ENCODE measurements around the gene MGLL. TPM values are rescaled to one million over a fixed set of nuclear protein-coding genes. Genes with fewer than 3 reads are reported as not detected.

The MGLL gene
- total RNA-seq, 4 donors from 2014 or later = 12.6 to 44.8 (median 32.3) TPM

DNA sequence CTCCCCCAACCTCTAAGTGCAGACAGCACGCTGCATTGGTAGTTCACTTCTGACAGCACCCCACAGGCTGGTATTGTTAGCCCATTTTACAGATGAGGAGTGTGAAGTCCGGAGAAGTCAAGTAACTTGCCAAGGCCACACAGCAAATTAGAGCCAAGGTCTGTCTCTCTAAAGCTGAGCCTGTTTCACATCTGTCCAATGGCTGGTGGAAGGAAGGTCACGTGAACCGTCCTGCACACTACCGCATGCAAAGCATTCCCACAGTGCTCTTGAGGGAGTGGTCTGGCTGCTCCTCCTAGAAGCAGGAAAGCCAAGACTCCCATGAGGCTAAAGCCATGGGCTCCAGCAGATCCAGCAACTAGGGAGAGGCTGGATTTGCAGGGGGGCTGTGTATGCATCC lies 50.0 kb downstream of the MGLL start:
- Histone ChIP-seq H3K9me3 (peaks cover 0 to 13% of the 10 kb centered on the region in 2 donors), H3K27me3 (no peaks in the 10 kb centered on the region), H3K4me3 (no peak overlapping the region), H3K27ac (no peak overlapping the region), H3K4me1 (peaks cover 0 to 11% of the 10 kb centered on the region in 2 donors), H3K36me3 (no peaks in the 10 kb centered on the region)
- TF ChIP-seq, protein P1, sequence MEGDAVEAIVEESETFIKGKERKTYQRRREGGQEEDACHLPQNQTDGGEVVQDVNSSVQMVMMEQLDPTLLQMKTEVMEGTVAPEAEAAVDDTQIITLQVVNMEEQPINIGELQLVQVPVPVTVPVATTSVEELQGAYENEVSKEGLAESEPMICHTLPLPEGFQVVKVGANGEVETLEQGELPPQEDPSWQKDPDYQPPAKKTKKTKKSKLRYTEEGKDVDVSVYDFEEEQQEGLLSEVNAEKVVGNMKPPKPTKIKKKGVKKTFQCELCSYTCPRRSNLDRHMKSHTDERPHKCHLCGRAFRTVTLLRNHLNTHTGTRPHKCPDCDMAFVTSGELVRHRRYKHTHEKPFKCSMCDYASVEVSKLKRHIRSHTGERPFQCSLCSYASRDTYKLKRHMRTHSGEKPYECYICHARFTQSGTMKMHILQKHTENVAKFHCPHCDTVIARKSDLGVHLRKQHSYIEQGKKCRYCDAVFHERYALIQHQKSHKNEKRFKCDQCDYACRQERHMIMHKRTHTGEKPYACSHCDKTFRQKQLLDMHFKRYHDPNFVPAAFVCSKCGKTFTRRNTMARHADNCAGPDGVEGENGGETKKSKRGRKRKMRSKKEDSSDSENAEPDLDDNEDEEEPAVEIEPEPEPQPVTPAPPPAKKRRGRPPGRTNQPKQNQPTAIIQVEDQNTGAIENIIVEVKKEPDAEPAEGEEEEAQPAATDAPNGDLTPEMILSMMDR (IDR thresholded peaks at IDR 0.05) = no peak
- TF ChIP-seq POLR2A (IDR thresholded peaks at IDR 0.05) = no peak
- intact Hi-C loops (cut with DNase I; ENCODE audit: low total_unique reads) = no loop called here
- DNase-seq = no peak

DNA sequence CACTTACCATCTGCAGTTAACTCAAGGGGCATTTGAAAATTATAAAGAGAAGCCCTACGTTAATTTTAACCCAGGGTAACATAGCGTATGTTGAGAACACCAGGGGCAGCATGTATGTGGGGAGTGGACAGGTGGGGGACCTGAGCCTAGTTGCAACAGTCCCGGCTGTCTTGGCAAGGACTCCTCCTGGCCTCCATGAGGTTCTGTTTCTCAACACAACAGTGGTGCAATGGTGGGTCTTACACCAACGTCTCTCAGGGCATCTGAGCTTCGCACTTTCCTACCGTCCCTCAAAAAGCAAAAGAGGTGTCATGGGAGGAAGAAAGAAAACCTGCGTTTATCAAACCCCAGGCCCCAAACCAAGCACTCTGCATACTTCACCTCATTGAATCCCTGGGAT lies 50.6 kb downstream of the MGLL start:
- Histone ChIP-seq H3K4me1 (peaks cover 0 to 11% of the 10 kb centered on the region in 2 donors), H3K27ac (no peak overlapping the region), H3K36me3 (no peaks in the 10 kb centered on the region), H3K9me3 (peaks cover 0 to 13% of the 10 kb centered on the region in 2 donors), H3K27me3 (no peaks in the 10 kb centered on the region), H3K4me3 (no peak overlapping the region)
- no peak for DNase-seq
- TF ChIP-seq, protein P1 (IDR thresholded peaks at IDR 0.05) = no peak
- intact Hi-C loops (cut with DNase I; ENCODE audit: low total_unique reads) = no loop called here

DNA sequence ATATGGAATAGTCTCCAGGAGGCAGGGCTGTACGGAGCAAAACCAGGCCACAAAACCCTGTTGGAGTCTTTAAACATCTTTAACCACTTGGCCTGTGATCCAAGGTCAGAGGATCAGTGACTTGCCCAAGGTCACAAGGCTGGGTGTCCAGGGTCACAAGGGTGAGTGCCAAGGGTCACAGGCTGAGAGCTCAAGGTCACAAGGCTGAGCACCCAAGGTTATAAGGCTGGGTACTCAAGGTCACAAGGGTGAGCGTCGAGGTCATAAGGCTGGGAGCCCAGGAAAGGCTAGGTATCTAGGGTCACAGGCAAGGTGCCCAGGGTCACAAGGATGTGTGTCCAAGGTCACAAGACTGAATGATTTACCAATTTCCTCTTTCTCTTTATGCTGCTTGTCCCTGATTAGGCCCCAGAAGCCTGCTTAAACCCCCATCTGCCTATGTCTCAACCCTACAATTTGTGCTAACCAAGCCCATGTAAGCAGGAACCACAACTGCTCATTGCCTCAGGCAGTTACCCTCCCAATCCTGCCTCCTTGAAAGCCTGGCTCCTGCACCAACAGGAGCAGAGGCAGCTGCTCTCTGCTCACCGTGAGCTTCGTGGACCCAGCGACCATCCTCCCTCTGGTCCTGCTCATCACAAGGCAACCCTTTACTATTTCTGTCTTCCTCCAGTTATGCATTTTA lies 51.5 kb downstream of the MGLL start:
- H3K4me1 ChIP-seq = peaks cover 0 to 11% of the 10 kb centered on the region in 2 donors
- peaks cover 0 to 13% of the 10 kb centered on the region in 2 donors for H3K9me3 ChIP-seq
- no peaks in the 10 kb centered on the region for H3K36me3 ChIP-seq
- H3K4me3 ChIP-seq = no peak overlapping the region
- TF ChIP-seq POLR2A (IDR thresholded peaks at IDR 0.05) = no peak
- TF ChIP-seq, protein P1 (IDR thresholded peaks at IDR 0.05) = no peak
- no peaks in the 10 kb centered on the region for H3K27me3 ChIP-seq
- DNase-seq = no peak
- no peak overlapping the region for H3K27ac ChIP-seq
- intact Hi-C loops (cut with DNase I; ENCODE audit: low total_unique reads) = no loop called here

DNA sequence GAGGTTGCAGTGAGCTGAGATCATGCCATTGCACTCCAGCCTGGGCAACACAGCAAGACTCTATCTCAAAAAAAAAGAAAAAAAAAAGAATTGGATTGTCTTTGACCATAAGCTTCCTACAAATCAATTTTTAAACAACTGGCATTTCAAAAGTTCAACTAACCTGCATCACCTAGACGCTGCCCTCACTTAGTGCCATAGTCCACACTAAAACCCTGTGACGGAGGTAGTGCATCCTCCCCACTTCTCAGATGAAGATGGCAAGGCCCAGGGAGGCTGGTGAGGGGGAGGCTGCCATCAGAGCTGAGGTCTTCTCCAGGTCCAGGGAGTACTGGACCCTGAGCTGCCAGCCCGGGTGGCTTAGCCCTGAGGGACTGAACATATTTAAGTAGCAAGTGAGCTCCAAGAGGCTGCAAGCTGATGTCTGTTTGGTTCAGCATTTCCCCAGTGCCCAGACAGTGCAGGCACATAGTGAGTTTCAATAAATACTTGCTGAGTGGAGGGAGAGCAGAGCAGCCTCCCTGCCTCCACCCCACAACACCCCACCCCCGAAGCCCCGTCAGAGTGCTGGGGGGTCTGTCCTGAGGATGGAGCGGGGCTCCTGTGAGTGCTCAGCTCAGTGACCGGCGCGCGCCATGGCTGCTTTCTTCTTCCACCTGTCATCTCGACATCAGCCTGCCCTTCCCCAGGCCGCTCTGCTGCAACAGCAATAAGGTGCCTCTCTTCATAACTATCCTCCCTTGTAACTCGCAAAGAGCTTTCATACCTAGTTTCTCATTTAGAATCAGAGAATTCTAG lies 52.8 kb downstream of the MGLL start:
- Histone ChIP-seq H3K27me3 (no peaks in the 10 kb centered on the region), H3K4me3 (no peak overlapping the region), H3K27ac (no peak overlapping the region), H3K4me1 (no peaks in the 10 kb centered on the region), H3K36me3 (no peaks in the 10 kb centered on the region), H3K9me3 (peaks cover 0 to 13% of the 10 kb centered on the region in 2 donors)
- intact Hi-C loops (cut with DNase I; ENCODE audit: low total_unique reads) = no loop called here
- DNase-seq = no peak
- TF ChIP-seq POLR2A (IDR thresholded peaks at IDR 0.05) = no peak

DNA sequence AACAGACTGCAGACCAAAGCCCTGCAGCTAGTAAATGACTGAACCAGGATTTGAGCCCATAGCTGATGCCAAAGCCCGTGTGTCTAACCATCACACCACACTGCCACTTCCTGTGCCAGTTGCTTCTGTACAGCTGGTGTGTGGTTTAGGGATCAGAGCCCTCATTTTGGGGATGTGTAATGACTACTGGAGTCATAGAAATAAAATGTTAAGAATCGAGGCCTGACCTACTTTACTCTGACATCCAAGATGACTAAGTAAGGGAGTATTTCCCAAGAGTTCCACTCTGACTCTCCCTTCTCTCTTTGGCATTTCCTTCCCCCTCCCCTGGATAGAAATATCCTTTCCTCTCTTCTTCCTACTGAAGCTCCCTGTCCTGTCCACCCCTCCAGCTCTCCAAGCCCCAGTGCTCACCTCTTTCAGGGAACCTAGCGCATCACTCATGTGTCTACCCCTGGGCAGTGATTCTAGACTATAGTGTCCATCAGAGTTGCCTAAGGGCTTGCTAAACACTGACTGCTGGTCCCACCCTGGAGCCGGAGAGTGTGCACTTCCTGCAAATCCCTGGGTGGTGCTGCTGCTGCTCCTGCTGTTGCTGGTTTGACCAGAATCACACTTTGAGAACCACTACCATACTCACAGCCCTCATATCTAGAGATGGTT lies 53.8 kb downstream of the MGLL start:
- DNase-seq = no peak
- H3K27me3 ChIP-seq = no peaks in the 10 kb centered on the region
- TF ChIP-seq POLR2A (IDR thresholded peaks at IDR 0.05) = no peak
- TF ChIP-seq, protein P1 (IDR thresholded peaks at IDR 0.05) = no peak
- H3K27ac ChIP-seq = peak overlapping the region in 1 of 2 donors; percentile 32
- H3K4me3 ChIP-seq = no peak overlapping the region
- peaks cover 0 to 13% of the 10 kb centered on the region in 2 donors for H3K9me3 ChIP-seq
- intact Hi-C loops (cut with DNase I; ENCODE audit: low total_unique reads) = no loop called here
- no peaks in the 10 kb centered on the region for H3K36me3 ChIP-seq
- no peaks in the 10 kb centered on the region for H3K4me1 ChIP-seq
